Esophagus squamous epithelium (tissue), 4 donors: ENCODE measurements around the gene SMYD3.

ENCODE experiments used
- POLR2A ChIP-seq, 4 donors: fragments of 450-650 bp; IDR thresholded peaks; one replicate each; pipeline ENCODE4 v1.6.1; 2017; ENCODE audit warnings: antibody characterized with exemption in 4 of 4, mild to moderate bottlenecking in 4 of 4, moderate library complexity in 3 of 4
- TF ChIP-seq, protein P1 (sequence below), 6 experiments: fragments of 450-650 bp in 4 of 6; fragments of 200-600 bp in 2 of 6; sonication (generic) in 2 of 6; IDR thresholded peaks; one replicate each; pipeline ENCODE4 v1.5.1; 2016 to 2019; ENCODE audit warnings: antibody characterized with exemption in 6 of 6, mild to moderate bottlenecking in 4 of 6, moderate library complexity in 4 of 6

DNA sequence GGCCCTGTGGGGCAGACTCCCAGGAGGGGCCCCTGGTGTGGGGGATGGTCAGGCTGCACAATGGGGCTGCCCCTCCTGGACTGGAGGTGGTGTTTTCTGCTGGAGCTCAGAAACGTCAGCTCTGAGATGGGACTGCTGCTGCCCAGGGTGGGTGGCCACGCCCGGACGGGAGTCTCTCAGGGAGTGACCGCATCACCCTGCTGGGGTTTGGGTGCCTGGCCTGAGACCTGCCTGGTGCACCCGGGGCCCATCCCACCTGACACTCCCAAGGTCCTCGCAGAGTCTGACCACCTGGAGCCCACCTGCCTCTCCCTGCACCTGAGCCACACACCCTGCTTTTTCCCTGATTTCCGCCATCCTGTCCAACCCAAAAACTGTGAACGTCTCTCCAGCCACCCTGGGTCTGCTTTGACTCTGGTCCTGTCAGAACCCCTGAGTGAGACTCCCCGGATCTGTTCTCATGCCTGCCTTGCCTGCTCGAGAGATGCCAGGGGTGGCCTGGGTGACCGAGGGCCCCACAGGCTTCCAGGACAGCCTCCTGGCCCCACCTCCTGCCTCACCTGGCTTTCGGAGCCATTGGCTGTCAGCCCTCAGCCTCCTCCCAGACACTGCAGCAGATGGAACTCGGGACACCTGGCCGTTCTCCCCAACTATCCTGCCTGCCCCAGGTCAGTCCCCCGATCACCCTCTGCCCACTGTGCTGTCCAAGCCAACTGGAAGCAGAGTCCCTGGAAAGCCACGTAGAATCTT lies 11.6 kb upstream of the SMYD3 start:
- TF ChIP-seq, protein P1, sequence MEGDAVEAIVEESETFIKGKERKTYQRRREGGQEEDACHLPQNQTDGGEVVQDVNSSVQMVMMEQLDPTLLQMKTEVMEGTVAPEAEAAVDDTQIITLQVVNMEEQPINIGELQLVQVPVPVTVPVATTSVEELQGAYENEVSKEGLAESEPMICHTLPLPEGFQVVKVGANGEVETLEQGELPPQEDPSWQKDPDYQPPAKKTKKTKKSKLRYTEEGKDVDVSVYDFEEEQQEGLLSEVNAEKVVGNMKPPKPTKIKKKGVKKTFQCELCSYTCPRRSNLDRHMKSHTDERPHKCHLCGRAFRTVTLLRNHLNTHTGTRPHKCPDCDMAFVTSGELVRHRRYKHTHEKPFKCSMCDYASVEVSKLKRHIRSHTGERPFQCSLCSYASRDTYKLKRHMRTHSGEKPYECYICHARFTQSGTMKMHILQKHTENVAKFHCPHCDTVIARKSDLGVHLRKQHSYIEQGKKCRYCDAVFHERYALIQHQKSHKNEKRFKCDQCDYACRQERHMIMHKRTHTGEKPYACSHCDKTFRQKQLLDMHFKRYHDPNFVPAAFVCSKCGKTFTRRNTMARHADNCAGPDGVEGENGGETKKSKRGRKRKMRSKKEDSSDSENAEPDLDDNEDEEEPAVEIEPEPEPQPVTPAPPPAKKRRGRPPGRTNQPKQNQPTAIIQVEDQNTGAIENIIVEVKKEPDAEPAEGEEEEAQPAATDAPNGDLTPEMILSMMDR (IDR thresholded peaks at IDR 0.05), result no peak
- TF ChIP-seq POLR2A (IDR thresholded peaks at IDR 0.05), result no peak
